Endothelial cell of umbilical vein (primary cell): ENCODE results near the gene WFDC6. TPM values are rescaled to one million over a fixed set of nuclear protein-coding genes. Genes with fewer than 3 reads are reported as not detected.

ENCODE experiments used
- BruUV-seq: library from RNA; stranded (reverse); fragments of 400-500 nt; replicated peaks from 2 replicates; lab custom pipeline; 2021; lab: Mats Ljungman, UMichigan
- CTCF ChIA-PET: fragments of 300-600, 350-600 bp; sonication (Branson Sonifier 250); formaldehyde crosslinking; loops from one replicate; lab custom pipeline; 2021; ENCODE audit warnings: antibody characterized with exemption, inconsistent platforms; lab: Charles Lee
- POLR2A ChIA-PET: fragments of 300-600, 350-600 bp; sonication (Branson Sonifier 250); formaldehyde crosslinking; loops from one replicate; lab custom pipeline; 2021; ENCODE audit warnings: antibody characterized with exemption, inconsistent platforms; lab: Charles Lee
- DNase-seq: peaks from one replicate; pipeline ENCODE4 v3.0.0-alpha.2; 2011; ENCODE audit warnings: low read depth, low spot score
- FAIRE-seq: peaks from 2 replicates; lab custom pipeline; 2011; peaks lifted over from hg19 to GRCh38; lab: Jason Lieb, UNC
- H2AFZ ChIP-seq: 2 replicates; pipeline ENCODE4 v1.6.0; 2012; ENCODE audit warnings: low read depth, low read length, control low read depth, inconsistent platforms
- H3K27ac ChIP-seq: 2 replicates; pipeline ENCODE4 v1.5.1; 2011; ENCODE audit warnings: low read depth, mild to moderate bottlenecking, control low read depth, low read length, moderate library complexity; ENCODE audit not compliant: insufficient read depth
- H3K27me3 ChIP-seq, 2 experiments: 2 replicates each; pipeline versions ENCODE4 v1.6.0 to v1.6.1; 2011; ENCODE audit warnings: low read length in 2 of 2, mixed read lengths in 1 of 2; ENCODE audit not compliant: control insufficient read depth in 2 of 2, insufficient read depth in 2 of 2
- H3K36me3 ChIP-seq, 2 experiments: 2 replicates in 1 of 2; 3 replicates in 1 of 2; pipeline ENCODE4 v1.5.1; 2011; ENCODE audit warnings: low read length in 2 of 2, mild to moderate bottlenecking in 1 of 2, moderate library complexity in 1 of 2; ENCODE audit not compliant: control insufficient read depth in 2 of 2, insufficient read depth in 2 of 2; ENCODE audit errors: extremely low read depth in 1 of 2
- H3K4me1 ChIP-seq: 3 replicates; pipeline ENCODE4 v1.5.1; 2011; ENCODE audit warnings: mild to moderate bottlenecking, low read length; ENCODE audit not compliant: control insufficient read depth, insufficient read depth; ENCODE audit errors: extremely low read depth
- H3K4me2 ChIP-seq: 2 replicates; pipeline ENCODE4 v1.6.1; 2011; ENCODE audit warnings: low read length, control low read depth, mixed read lengths; ENCODE audit not compliant: insufficient read depth
- H3K4me3 ChIP-seq, 3 experiments: fragments of 200-600 bp in 1 of 3; sonication (generic), shearing (Covaris generic) in 1 of 3; replicated peaks in 1 of 3; 2 replicates each; pipeline ENCODE4 v1.5.1; 2011 to 2016; ENCODE audit warnings: control low read depth in 3 of 3, low read length in 3 of 3, mild to moderate bottlenecking in 2 of 3, inconsistent platforms in 1 of 3, low read depth in 1 of 3, moderate library complexity in 1 of 3; ENCODE audit not compliant: insufficient read depth in 1 of 3
- H3K79me2 ChIP-seq: 2 replicates; pipeline ENCODE4 v1.6.0; 2012; ENCODE audit warnings: low read length, inconsistent platforms; ENCODE audit not compliant: control insufficient read depth, insufficient read depth
- H3K9ac ChIP-seq: replicated peaks from 2 replicates; pipeline ENCODE3; 2011; ENCODE audit warnings: low read length, control low read depth; ENCODE audit not compliant: insufficient read depth; ENCODE audit errors: extremely low read depth
- H3K9me1 ChIP-seq: replicated peaks from 3 replicates; pipeline ENCODE4 v1.6.0; 2011; ENCODE audit warnings: mild to moderate bottlenecking, low read length; ENCODE audit not compliant: control insufficient read depth, insufficient read depth; ENCODE audit errors: extremely low read depth
- H3K9me3 ChIP-seq: replicated peaks from 2 replicates; pipeline ENCODE4 v1.5.1; 2012; ENCODE audit warnings: low read length, inconsistent platforms; ENCODE audit not compliant: control insufficient read depth, insufficient read depth
- H4K20me1 ChIP-seq: replicated peaks from 2 replicates; pipeline ENCODE3; 2011; ENCODE audit warnings: mild to moderate bottlenecking, low read length; ENCODE audit not compliant: control insufficient read depth, insufficient read depth; ENCODE audit errors: extremely low read depth
- CTCF ChIP-seq, 2 donors: IDR thresholded peaks; 1 replicate in 1 of 2; 2 replicates in 1 of 2; pipeline ENCODE4 v1.5.1; 2011; ENCODE audit warnings: low read length in 2 of 2, mild to moderate bottlenecking in 2 of 2, moderate library complexity in 2 of 2, control low read depth in 1 of 2, inconsistent platforms in 1 of 2, low read depth in 1 of 2; ENCODE audit not compliant: insufficient read depth in 1 of 2; ENCODE audit errors: extremely low read depth in 1 of 2
- EZH2 ChIP-seq: IDR thresholded peaks from 2 replicates; pipeline ENCODE4 v1.6.1; 2012; ENCODE audit warnings: borderline replicate concordance, low read depth, mild to moderate bottlenecking, moderate library complexity, low read length, inconsistent platforms; ENCODE audit not compliant: severe bottlenecking
- FOS ChIP-seq: IDR thresholded peaks from 2 replicates; pipeline ENCODE4 v1.6.1; 2011; ENCODE audit warnings: mild to moderate bottlenecking, low read length, moderate library complexity, borderline replicate concordance; ENCODE audit not compliant: insufficient read depth
- GATA2 ChIP-seq: IDR thresholded peaks from 2 replicates; pipeline ENCODE4 v1.7.0; 2011; ENCODE audit warnings: low read depth, mild to moderate bottlenecking, moderate library complexity, mixed read lengths, low read length; ENCODE audit not compliant: insufficient read length, insufficient read depth
- JUN ChIP-seq: IDR thresholded peaks from 2 replicates; pipeline ENCODE4 v1.6.1; 2011; ENCODE audit warnings: borderline replicate concordance, low read depth; ENCODE audit not compliant: insufficient read length, insufficient read depth
- MYC ChIP-seq: IDR thresholded peaks from one replicate; pipeline ENCODE4 v1.6.1; 2011; ENCODE audit warnings: mild to moderate bottlenecking, low read depth, low read length
- POLR2A ChIP-seq: IDR thresholded peaks from 2 replicates; pipeline ENCODE4 v1.6.1; 2012; ENCODE audit warnings: low read depth, mild to moderate bottlenecking, control low read depth, low read length
- POLR2AphosphoS5 ChIP-seq: IDR thresholded peaks from 2 replicates; pipeline ENCODE4 v1.6.1; 2012; ENCODE audit warnings: low read depth, mild to moderate bottlenecking, control low read depth, low read length, moderate library complexity; ENCODE audit not compliant: insufficient read depth
- dilution Hi-C: fragments of 300-500 bp; cut with MboI; formaldehyde crosslinking; loops from one replicate; pipeline ENCODE4 v1.15.0; 2019; ENCODE audit warnings: low sequenced_read_pairs; ENCODE audit not compliant: extremely low pct_ligation_motif_present
- intact Hi-C: fragments of 100-400 bp; cut with micrococcal nuclease; formaldehyde crosslinking; loops from one replicate; pipeline ENCODE4 v1.10.0; 2022
- polyA plus RNA-seq, 4 experiments: library from polyadenylated mRNA; depleted of rRNA in 3 of 4; stranded (reverse) in 3 of 4; unstranded in 1 of 4; fragments of >200 nt; gene quantifications; 2 replicates each; pipeline versions ENCODE4 v1.2.1 to v1.2.3, GENCODE V29; 2011 to 2012; ENCODE audit warnings: missing spikeins in 1 of 4
- total RNA-seq: library from RNA; stranded (reverse); gene quantifications from 2 replicates; pipeline ENCODE4 v1.2.3, GENCODE V29; 2021
- TF ChIP-seq, protein P1 (sequence below): IDR thresholded peaks from 2 replicates; pipeline ENCODE4 v1.6.1; 2011; ENCODE audit not compliant: insufficient read depth, insufficient read length

The WFDC6 gene
- total and polyA plus RNA-seq, 2 donors (not counting 3 experiments of a cell fraction or from before 2014, with no cell fraction given), result not detected

- FAIRE-seq (no peak), DNase-seq (no peak)
- H3K4me1 ChIP-seq, result no peaks in the 10 kb centered on the region
- no peaks in the 10 kb centered on the region for H3K9me1 ChIP-seq
- no TSS peak for BruUV-seq
- intact Hi-C loops, result no loop called here
- POLR2A ChIA-PET, result no interaction called here
- H3K36me3 ChIP-seq, result no peaks in the 10 kb centered on the region
- H3K27ac ChIP-seq, result no peak overlapping the region
- TF ChIP-seq JUN, result no peak
- TF ChIP-seq GATA2, result no peak
- no peak for TF ChIP-seq CTCF (IDR thresholded peaks at IDR 0.05; ENCODE audit: extremely low read depth in 1 of 2, insufficient read depth in 1 of 2, low read depth in 1 of 2, low read length in 2 of 2)
- no peak for TF ChIP-seq POLR2A
- TF ChIP-seq, protein P1, sequence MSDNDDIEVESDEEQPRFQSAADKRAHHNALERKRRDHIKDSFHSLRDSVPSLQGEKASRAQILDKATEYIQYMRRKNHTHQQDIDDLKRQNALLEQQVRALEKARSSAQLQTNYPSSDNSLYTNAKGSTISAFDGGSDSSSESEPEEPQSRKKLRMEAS, result no peak
- no peak for TF ChIP-seq EZH2
- TF ChIP-seq FOS, result no peak
- TF ChIP-seq POLR2AphosphoS5, result no peak
- TF ChIP-seq MYC, result no peak
- H3K9me3 ChIP-seq, result no peaks in the 10 kb centered on the region
- H4K20me1 ChIP-seq, result no peaks in the 10 kb centered on the region
- CTCF ChIA-PET, result no interaction called here
- H3K27me3 ChIP-seq, result no peaks in the 10 kb centered on the region
- dilution Hi-C loops, result no loop called here
- no peaks in the 10 kb centered on the region for H3K79me2 ChIP-seq
- H3K4me2 ChIP-seq, result no peak overlapping the region
- no peak overlapping the region for H3K9ac ChIP-seq
- H2AFZ ChIP-seq, result no peak overlapping the region
- no peak overlapping the region for H3K4me3 ChIP-seq
Observed at GRCh38 chr20:45518282-45518681, 21.0 kb downstream of the WFDC6 start.
